GM19468 (cell line): Measurements from ENCODE around the gene DSTN.

Source experiments
- ATAC-seq: cut with Tn5 transposase; IDR thresholded peaks from one replicate; pipeline ENCODE4 v1.9.1; 2021; ENCODE audit warnings: mild to moderate bottlenecking, moderate library complexity, moderate number of reproducible peaks; ENCODE audit not compliant: unreplicated experiment; ENCODE audit errors: extremely low read depth

Gene DSTN

GRCh38 chr20:17573463-17573862 is 3.6 kb downstream of the DSTN start:
- no peak for ATAC-seq

- no peak for ATAC-seq
Observed at GRCh38 chr20:17576215-17576614, 6.3 kb downstream of the DSTN start.

GRCh38 chr20:17579369-17580039 is 9.6 kb downstream of the DSTN start:
- ATAC-seq, result no peak

- no peak for ATAC-seq
Observed at GRCh38 chr20:17580895-17581294, 11.0 kb downstream of the DSTN start.

GRCh38 chr20:17583126-17583525 is 13.3 kb downstream of the DSTN start:
- no peak for ATAC-seq

- no peak for ATAC-seq
Observed at GRCh38 chr20:17584689-17585088, 14.8 kb downstream of the DSTN start.

- no peak for ATAC-seq
Observed at GRCh38 chr20:17586250-17586649, 16.4 kb downstream of the DSTN start.

GRCh38 chr20:17587148-17587547 is 17.3 kb downstream of the DSTN start:
- no peak for ATAC-seq

- ATAC-seq, result no peak
Observed at GRCh38 chr20:17587824-17588223, 17.9 kb downstream of the DSTN start.

- ATAC-seq, result no peak
Observed at GRCh38 chr20:17589161-17589834, 19.4 kb downstream of the DSTN start.

- no peak for ATAC-seq
Observed at GRCh38 chr20:17590245-17590644, 20.4 kb downstream of the DSTN start.

GRCh38 chr20:17593902-17594301 is 24.0 kb downstream of the DSTN start:
- ATAC-seq, result no peak

GRCh38 chr20:17594443-17594842 is 24.6 kb downstream of the DSTN start:
- no peak for ATAC-seq

- no peak for ATAC-seq
Observed at GRCh38 chr20:17595856-17596255, 26.0 kb downstream of the DSTN start.

GRCh38 chr20:17598013-17598550 is 28.2 kb downstream of the DSTN start:
- no peak for ATAC-seq

GRCh38 chr20:17601957-17602356 is 32.1 kb downstream of the DSTN start:
- no peak for ATAC-seq

- no peak for ATAC-seq
Observed at GRCh38 chr20:17602493-17602892, 32.6 kb downstream of the DSTN start.

- no peak for ATAC-seq
Observed at GRCh38 chr20:17605131-17605660, 35.3 kb downstream of the DSTN start.

- ATAC-seq, result no peak
Observed at GRCh38 chr20:17606001-17606400, 36.1 kb downstream of the DSTN start.

GRCh38 chr20:17608701-17609497 is 39.0 kb downstream of the DSTN start:
- no peak for ATAC-seq
